ENCODE data around the gene TGFA.

TGFA gene

GRCh38 chr2:70463997-70464396, 89.6 kb downstream of the TGFA start:
- TF ChIP-seq CTCF (IDR thresholded peaks at IDR 0.05; ENCODE audit: low read depth, low read length), result no peak
- H3K4me3 ChIP-seq (ENCODE audit: low read depth, low read length), result no peak overlapping the region

- H3K4me3 ChIP-seq (ENCODE audit: low read depth, low read length), result no peak overlapping the region
- no peak for TF ChIP-seq CTCF (IDR thresholded peaks at IDR 0.05; ENCODE audit: low read depth, low read length)
Measured at GRCh38 chr2:70463581-70463980, 90.0 kb downstream of the TGFA start.

- TF ChIP-seq CTCF (IDR thresholded peaks at IDR 0.05; ENCODE audit: low read depth, low read length), result no peak
- H3K4me3 ChIP-seq (ENCODE audit: low read depth, low read length), result no peak overlapping the region
Measured at GRCh38 chr2:70461981-70462876, 91.4 kb downstream of the TGFA start.

GRCh38 chr2:70461414-70461813, 92.2 kb downstream of the TGFA start:
- H3K4me3 ChIP-seq (ENCODE audit: low read depth, low read length), result no peak overlapping the region
- TF ChIP-seq CTCF (IDR thresholded peaks at IDR 0.05; ENCODE audit: low read depth, low read length), result no peak

- H3K4me3 ChIP-seq (ENCODE audit: low read depth, low read length), result no peak overlapping the region
- no peak for TF ChIP-seq CTCF (IDR thresholded peaks at IDR 0.05; ENCODE audit: low read depth, low read length)
Measured at GRCh38 chr2:70460333-70460732, 93.3 kb downstream of the TGFA start.

- no peak overlapping the region for H3K4me3 ChIP-seq (ENCODE audit: low read depth, low read length)
- TF ChIP-seq CTCF (IDR thresholded peaks at IDR 0.05; ENCODE audit: low read depth, low read length), result no peak
Measured at GRCh38 chr2:70458661-70459060, 95.0 kb downstream of the TGFA start.
